Activated B cell treated with CpG ODN at 0.5 μM for 24 hours (primary cell): ENCODE measurements around the gene PI16. TPM values are rescaled to one million over a fixed set of nuclear protein-coding genes. Genes with fewer than 3 reads are reported as not detected.
A peak's percentile ranks its signal among the peaks of the same experiment; 100 is the strongest.

Experiments used
- ATAC-seq: fragments of 200-7000 bp; cut with Tn5 transposase; one replicate; pipeline ENCODE4 v1.10.0; 2021; ENCODE audit warnings: low read depth, mild to moderate bottlenecking, moderate library complexity
- CTCF ChIA-PET: fragments of 350-600 bp; sonication (Branson Sonifier 250); formaldehyde crosslinking; loops from one replicate; lab custom pipeline; 2021; ENCODE audit warnings: antibody characterized with exemption; lab: Charles Lee
- POLR2A ChIA-PET: fragments of 350-600 bp; sonication (Branson Sonifier 250); formaldehyde crosslinking; loops from one replicate; lab custom pipeline; 2021; ENCODE audit warnings: antibody characterized with exemption; lab: Charles Lee
- DNase-seq: peaks from one replicate; pipeline ENCODE4 v3.0.0; 2022
- H3K27ac Mint-ChIP-seq: one replicate; pipeline ENCODE4 v1.8.0; 2020; ENCODE audit warnings: mixed read lengths
- H3K27me3 Mint-ChIP-seq: one replicate; pipeline ENCODE4 v1.8.0; 2021; ENCODE audit warnings: mixed read lengths
- H3K36me3 Mint-ChIP-seq: one replicate; pipeline ENCODE4 v1.8.0; 2021; ENCODE audit warnings: low read depth, mixed read lengths
- H3K4me1 Mint-ChIP-seq: one replicate; pipeline ENCODE4 v1.8.0; 2021; ENCODE audit warnings: mixed read lengths
- H3K4me3 Mint-ChIP-seq: one replicate; pipeline ENCODE4 v1.8.0; 2020; ENCODE audit warnings: mild to moderate bottlenecking, mixed read lengths
- H3K9me3 Mint-ChIP-seq: one replicate; pipeline ENCODE4 v1.8.0; 2020; ENCODE audit warnings: mixed read lengths
- intact Hi-C: fragments of 100-400 bp; cut with micrococcal nuclease; formaldehyde crosslinking; loops from one replicate; pipeline ENCODE4 v1.15.1; 2024
- total RNA-seq: library from RNA; stranded (reverse); gene quantifications from 2 replicates; pipeline ENCODE4 v1.2.3, GENCODE V29; 2022
- TF ChIP-seq, protein P1 (sequence below): fragments of 200-600 bp; IDR thresholded peaks from one replicate; pipeline ENCODE4 v1.8.0; 2022; ENCODE audit warnings: antibody characterized with exemption, mild to moderate bottlenecking

Gene PI16, protein sequence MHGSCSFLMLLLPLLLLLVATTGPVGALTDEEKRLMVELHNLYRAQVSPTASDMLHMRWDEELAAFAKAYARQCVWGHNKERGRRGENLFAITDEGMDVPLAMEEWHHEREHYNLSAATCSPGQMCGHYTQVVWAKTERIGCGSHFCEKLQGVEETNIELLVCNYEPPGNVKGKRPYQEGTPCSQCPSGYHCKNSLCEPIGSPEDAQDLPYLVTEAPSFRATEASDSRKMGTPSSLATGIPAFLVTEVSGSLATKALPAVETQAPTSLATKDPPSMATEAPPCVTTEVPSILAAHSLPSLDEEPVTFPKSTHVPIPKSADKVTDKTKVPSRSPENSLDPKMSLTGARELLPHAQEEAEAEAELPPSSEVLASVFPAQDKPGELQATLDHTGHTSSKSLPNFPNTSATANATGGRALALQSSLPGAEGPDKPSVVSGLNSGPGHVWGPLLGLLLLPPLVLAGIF
- total RNA-seq = 0.10 and 0.78 TPM in 2 replicates

DNA sequence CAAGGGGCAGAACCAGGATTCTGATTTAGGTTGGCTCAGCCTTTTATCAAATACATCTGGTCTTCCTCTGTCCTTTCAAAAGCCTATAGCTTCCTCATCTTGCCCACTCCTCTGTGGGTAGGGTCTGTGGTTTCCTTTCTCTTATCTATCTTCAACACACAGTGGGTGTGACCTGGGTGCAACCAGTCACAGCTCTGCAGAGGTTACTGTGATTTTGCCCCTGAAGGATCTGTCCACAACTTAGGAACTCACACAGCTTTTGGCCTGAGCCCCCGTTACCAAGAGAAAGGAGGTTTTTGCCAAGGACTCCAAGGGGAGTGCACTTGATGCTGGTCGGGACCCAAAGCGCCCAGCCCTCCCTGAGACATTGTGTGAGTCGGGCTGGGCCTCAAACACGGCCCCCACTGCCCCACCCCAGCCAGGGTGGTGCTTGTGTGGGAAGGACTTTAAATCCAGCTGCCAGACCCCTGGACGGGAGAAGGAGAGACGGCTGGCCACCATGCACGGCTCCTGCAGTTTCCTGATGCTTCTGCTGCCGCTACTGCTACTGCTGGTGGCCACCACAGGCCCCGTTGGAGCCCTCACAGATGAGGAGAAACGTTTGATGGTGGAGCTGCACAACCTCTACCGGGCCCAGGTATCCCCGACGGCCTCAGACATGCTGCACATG is at the start of gene PI16:
Gene PI16, plus strand, starts transcription at position 477 of the 670 bp plus-strand sequence. Its CDS starts 23 bp downstream, at position 500.
- TF ChIP-seq, protein P1, sequence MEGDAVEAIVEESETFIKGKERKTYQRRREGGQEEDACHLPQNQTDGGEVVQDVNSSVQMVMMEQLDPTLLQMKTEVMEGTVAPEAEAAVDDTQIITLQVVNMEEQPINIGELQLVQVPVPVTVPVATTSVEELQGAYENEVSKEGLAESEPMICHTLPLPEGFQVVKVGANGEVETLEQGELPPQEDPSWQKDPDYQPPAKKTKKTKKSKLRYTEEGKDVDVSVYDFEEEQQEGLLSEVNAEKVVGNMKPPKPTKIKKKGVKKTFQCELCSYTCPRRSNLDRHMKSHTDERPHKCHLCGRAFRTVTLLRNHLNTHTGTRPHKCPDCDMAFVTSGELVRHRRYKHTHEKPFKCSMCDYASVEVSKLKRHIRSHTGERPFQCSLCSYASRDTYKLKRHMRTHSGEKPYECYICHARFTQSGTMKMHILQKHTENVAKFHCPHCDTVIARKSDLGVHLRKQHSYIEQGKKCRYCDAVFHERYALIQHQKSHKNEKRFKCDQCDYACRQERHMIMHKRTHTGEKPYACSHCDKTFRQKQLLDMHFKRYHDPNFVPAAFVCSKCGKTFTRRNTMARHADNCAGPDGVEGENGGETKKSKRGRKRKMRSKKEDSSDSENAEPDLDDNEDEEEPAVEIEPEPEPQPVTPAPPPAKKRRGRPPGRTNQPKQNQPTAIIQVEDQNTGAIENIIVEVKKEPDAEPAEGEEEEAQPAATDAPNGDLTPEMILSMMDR = no peak
- DNase-seq (no peak), ATAC-seq (peak; percentile 34)
- POLR2A ChIA-PET = interaction anchor here (0.6 to 1.5 kb wide), 5 partner anchors 10 to 64 kb away, joined by 3 to 5 read pairs (median 3); partner anchors contain the start of gene MTCH1
- intact Hi-C loops = no loop called here
- peaks cover 47% of the 10 kb centered on the region for H3K4me1 Mint-ChIP-seq
- peak within 1 kb of the TSS; percentile 37 for H3K27ac Mint-ChIP-seq
- peaks cover 2% of the 10 kb centered on the region for H3K36me3 Mint-ChIP-seq
- no peaks in the 10 kb centered on the region for H3K9me3 Mint-ChIP-seq
- CTCF ChIA-PET = interaction anchor here (1.1 to 1.6 kb wide), 2 partner anchors 64 to 103 kb away, joined by 5 read pairs; no protein-coding TSS in a partner anchor
- peak within 1 kb of the TSS; percentile 67 for H3K4me3 Mint-ChIP-seq
- no peaks in the 10 kb centered on the region for H3K27me3 Mint-ChIP-seq

DNA sequence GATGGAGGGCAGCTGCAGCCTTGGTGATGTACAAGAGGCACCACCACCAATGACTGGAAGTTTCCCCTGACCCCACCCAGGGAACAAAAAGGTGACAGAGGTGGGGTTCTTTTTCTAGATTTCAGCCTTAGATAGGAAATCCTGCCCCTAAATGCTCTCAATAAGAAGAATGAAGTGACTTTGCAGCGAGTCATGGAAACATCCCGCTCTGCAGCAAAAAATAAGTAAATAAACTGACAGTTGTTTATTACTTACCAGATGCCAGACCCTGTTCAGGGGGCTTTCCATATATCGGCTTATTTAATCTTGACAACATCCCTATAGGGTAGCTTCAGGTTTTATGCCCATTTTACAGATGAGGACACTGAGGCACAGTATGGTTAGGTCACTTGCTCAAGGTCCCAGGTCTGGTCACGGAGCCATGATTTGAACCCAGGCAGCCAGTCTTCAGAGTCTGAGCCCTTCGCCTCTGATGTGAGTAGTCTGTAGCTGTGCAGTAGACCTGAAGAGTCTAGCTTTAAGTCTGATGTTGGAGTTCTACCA is 49.6 kb upstream of the PI16 start:
- Mint-ChIP-seq H3K36me3 (peaks cover 71% of the 10 kb centered on the region), H3K9me3 (no peaks in the 10 kb centered on the region), H3K27me3 (no peaks in the 10 kb centered on the region), H3K4me1 (no peaks in the 10 kb centered on the region), H3K27ac (no peak overlapping the region), H3K4me3 (no peak overlapping the region)
- CTCF ChIA-PET = no interaction called here
- ATAC-seq = no peak
- POLR2A ChIA-PET = no interaction called here
- TF ChIP-seq, protein P1 = no peak
- DNase-seq = no peak
- intact Hi-C loops = no loop called here

DNA sequence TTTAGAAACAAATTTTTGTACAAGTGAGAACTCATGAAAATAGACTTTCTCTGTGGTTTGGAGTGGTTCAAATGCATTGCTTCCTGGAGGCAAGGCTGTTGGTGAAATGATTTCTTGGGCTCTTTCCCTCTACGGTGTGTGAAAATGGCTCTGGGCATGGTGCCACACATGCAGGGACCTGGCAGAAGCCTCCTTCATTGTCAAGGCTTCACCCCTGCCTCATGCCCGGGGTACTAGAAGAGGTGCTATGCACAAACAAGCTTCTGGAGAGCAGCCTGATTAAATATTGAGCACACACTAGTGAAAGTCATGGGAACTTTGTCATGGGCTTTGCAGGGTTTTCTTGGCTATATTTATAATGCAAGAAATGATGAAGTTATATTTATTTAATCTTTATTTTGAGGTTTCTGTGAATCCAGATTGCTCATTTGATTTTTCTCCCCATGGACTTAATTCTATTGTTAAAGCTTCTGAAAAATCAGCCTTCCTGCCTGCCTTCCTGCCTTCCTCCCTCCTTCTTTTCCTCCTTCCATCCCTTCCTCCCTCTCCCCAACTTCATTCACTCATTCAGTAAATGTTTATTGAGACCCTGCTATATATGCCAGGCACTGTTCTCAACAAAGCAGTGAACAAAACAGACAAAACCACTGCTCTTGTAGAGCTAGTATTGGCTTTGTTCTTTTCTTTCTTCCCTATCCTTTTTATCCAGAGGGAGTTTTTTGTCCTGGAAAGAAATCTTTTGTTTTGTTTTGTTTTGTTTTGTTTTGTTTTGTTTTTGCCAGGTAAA is 47.8 kb upstream of the PI16 start:
- intact Hi-C loops = no loop called here
- Mint-ChIP-seq H3K9me3 (no peaks in the 10 kb centered on the region), H3K27ac (no peak overlapping the region), H3K27me3 (no peaks in the 10 kb centered on the region), H3K4me1 (peaks cover 3% of the 10 kb centered on the region), H3K36me3 (peaks cover 69% of the 10 kb centered on the region), H3K4me3 (no peak overlapping the region)
- ChIA-PET POLR2A (no interaction called here), CTCF (interaction anchor here (1.1 kb wide), 1 partner anchor 21 kb away, joined by 3 read pairs; the partner anchor contains the start of gene C6orf89)
- ATAC-seq (no peak), DNase-seq (no peak)
- TF ChIP-seq, protein P1 = no peak

DNA sequence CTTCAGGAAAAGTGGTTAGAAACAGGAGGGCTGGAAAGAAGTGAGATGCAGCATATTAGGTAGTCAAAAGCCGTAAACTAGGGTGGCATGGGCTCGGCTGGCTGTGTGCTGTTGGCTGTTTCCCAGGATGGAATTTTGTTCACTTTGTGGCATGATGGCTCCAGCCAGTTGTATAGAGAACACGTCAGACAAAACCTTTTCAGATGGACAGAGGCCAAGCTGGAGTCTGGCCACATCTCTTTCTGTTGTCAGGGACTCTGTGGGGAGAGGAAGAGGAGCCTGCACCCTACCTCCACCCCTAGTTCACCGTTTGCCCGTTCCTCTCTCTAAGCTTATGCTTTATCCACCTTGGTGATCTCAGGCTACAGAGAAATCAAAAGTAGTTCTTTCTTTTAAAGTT is 46.8 kb upstream of the PI16 start:
- H3K27ac Mint-ChIP-seq = no peak overlapping the region
- ChIA-PET CTCF (interaction anchor here (1.1 kb wide), 1 partner anchor 22 kb away, joined by 3 read pairs; the partner anchor contains the start of gene C6orf89), POLR2A (no interaction called here)
- no peak overlapping the region for H3K4me3 Mint-ChIP-seq
- H3K27me3 Mint-ChIP-seq = no peaks in the 10 kb centered on the region
- TF ChIP-seq, protein P1 = no peak
- no peak for DNase-seq
- H3K4me1 Mint-ChIP-seq = peaks cover 14% of the 10 kb centered on the region
- H3K9me3 Mint-ChIP-seq = no peaks in the 10 kb centered on the region
- intact Hi-C loops = no loop called here
- ATAC-seq = no peak
- peaks cover 68% of the 10 kb centered on the region for H3K36me3 Mint-ChIP-seq
